GM13976 (cell line): ENCODE data around the gene CARS2.
"Not testable (repeated sequence)": the region's sequence is repeated elsewhere in the genome, so short reads cannot be mapped to it uniquely, and the experiment has no call there.

ENCODE experiments used
- DNase-seq: peaks from one replicate; pipeline ENCODE4 v3.0.0; 2012; ENCODE audit warnings: low spot score
- CTCF ChIP-seq: IDR thresholded peaks from 2 replicates; pipeline ENCODE4 v1.5.1; 2012; ENCODE audit warnings: borderline replicate concordance, mild to moderate bottlenecking; ENCODE audit not compliant: insufficient read depth; ENCODE audit errors: extremely low read depth, missing control alignments, control extremely low read depth
- in situ Hi-C: fragments of 300-500 bp; cut with MboI; formaldehyde crosslinking; loops from one replicate; pipeline ENCODE4 v1.12.0; 2022; ENCODE audit warnings: low sequenced_read_pairs, mixed read lengths, inconsistent platforms; ENCODE audit not compliant: unreplicated experiment

The CARS2 gene

GRCh38 chr13:110615322-110616102 lies 90.4 kb downstream of the CARS2 start, which contains the start of gene NAXD:
Gene NAXD, plus strand, starts transcription at chr13:110615545. Its CDS starts 57 bp downstream, at chr13:110615602.
- peak; percentile 97 for DNase-seq
- in situ Hi-C loops = no loop called here

GRCh38 chr13:110615005-110615321 lies 91.0 kb downstream of the CARS2 start:
- no peak for TF ChIP-seq CTCF
- no peak for DNase-seq
- in situ Hi-C loops = no loop called here

More at GRCh38 chr13:110615322-110616102, 90.4 kb downstream of the CARS2 start, which contains the start of gene NAXD:
- TF ChIP-seq CTCF = no peak

GRCh38 chr13:110610955-110611595 lies 94.8 kb downstream of the CARS2 start:
- no peak for TF ChIP-seq CTCF
- peak; percentile 77 for DNase-seq
- in situ Hi-C loops = no loop called here

GRCh38 chr13:110607675-110608224 lies 98.2 kb downstream of the CARS2 start:
- no peak for TF ChIP-seq CTCF
- in situ Hi-C loops = no loop called here
- peak; percentile 66 for DNase-seq

- DNase-seq, in situ Hi-C loops: not testable (repeated sequence)
Measured at GRCh38 chr13:110606281-110606680, 99.6 kb downstream of the CARS2 start.

GRCh38 chr13:110605132-110605531 lies 100.8 kb downstream of the CARS2 start:
- TF ChIP-seq CTCF = no peak
- in situ Hi-C loops = no loop called here
- DNase-seq = no peak

GRCh38 chr13:110600980-110601379 lies 104.9 kb downstream of the CARS2 start:
- in situ Hi-C loops = no loop called here
- no peak for DNase-seq

More at GRCh38 chr13:110600980-110601379, 104.9 kb downstream of the CARS2 start:
- no peak for TF ChIP-seq CTCF
